Breast epithelium (tissue), 4 donors: Measurements from ENCODE around the gene SLC35F3. TPM values are rescaled to one million over a fixed set of nuclear protein-coding genes. Genes with fewer than 3 reads are reported as not detected.
"Not testable (repeated sequence)": the region's sequence is repeated elsewhere in the genome, so short reads cannot be mapped to it uniquely, and the experiment has no call there.

Experiments used
- DNase-seq, 2 donors: peaks; one replicate each; pipeline ENCODE4 v3.0.0-alpha.2; 2019; ENCODE audit warnings: low spot score in 2 of 2
- H3K27ac ChIP-seq, 2 donors: fragments of 200-600 bp; sonication (generic) in 1 of 2; one replicate each; pipeline ENCODE4 v1.5.1; 2016 to 2019; ENCODE audit warnings: mild to moderate bottlenecking in 1 of 2
- H3K27me3 ChIP-seq, 2 donors: fragments of 200-600 bp; sonication (generic) in 1 of 2; one replicate each; pipeline versions ENCODE4 v1.5.1 to v1.6.0; 2017 to 2019; ENCODE audit warnings: control low read depth in 1 of 2, mild to moderate bottlenecking in 1 of 2
- H3K36me3 ChIP-seq: fragments of 200-600 bp; one replicate; pipeline ENCODE4 v1.5.1; 2019
- H3K4me1 ChIP-seq, 2 donors: fragments of 200-600 bp; sonication (generic); one replicate each; pipeline ENCODE4 v1.5.1; 2016 to 2019; ENCODE audit warnings: control low read depth in 1 of 2
- H3K4me3 ChIP-seq, 3 donors: fragments of 200-600 bp; sonication (generic); 1 replicate in 2 of 3; 2 replicates in 1 of 3; pipeline ENCODE4 v1.5.1; 2016 to 2019; ENCODE audit warnings: mild to moderate bottlenecking in 3 of 3, moderate library complexity in 2 of 3
- H3K9me3 ChIP-seq, 2 donors: fragments of 200-600 bp; sonication (generic) in 1 of 2; one replicate each; pipeline ENCODE4 v1.5.1; 2016 to 2019; ENCODE audit warnings: control low read depth in 1 of 2
- CTCF ChIP-seq, 3 donors: fragments of 450-650 bp; IDR thresholded peaks; one replicate each; pipeline ENCODE4 v1.5.1; 2016 to 2017; ENCODE audit warnings: antibody characterized with exemption in 3 of 3, mild to moderate bottlenecking in 3 of 3, moderate library complexity in 3 of 3
- POLR2A ChIP-seq: fragments of 450-650 bp; IDR thresholded peaks from one replicate; pipeline ENCODE4 v1.6.1; 2016; ENCODE audit warnings: antibody characterized with exemption, mild to moderate bottlenecking, moderate library complexity
- POLR2AphosphoS5 ChIP-seq, 3 donors: sonication (generic); formaldehyde crosslinking; IDR thresholded peaks; one replicate each; pipeline ENCODE4 v1.6.1; 2017; ENCODE audit warnings: antibody characterized with exemption in 3 of 3
- intact Hi-C: fragments of 100-400 bp; cut with DNase I; formaldehyde crosslinking; loops from one replicate; pipeline ENCODE4 v1.15.1; 2023; ENCODE audit warnings: low total_unique reads
- total RNA-seq, 3 donors: library from RNA; depleted of rRNA; stranded (reverse); fragments of >200 nt; gene quantifications; one replicate each; pipeline ENCODE4 v1.1.0, GENCODE V29; 2016

Gene SLC35F3
- total RNA-seq, 3 donors from 2014 or later: 8.8 to 13.0 TPM; not detected in 1

DNA sequence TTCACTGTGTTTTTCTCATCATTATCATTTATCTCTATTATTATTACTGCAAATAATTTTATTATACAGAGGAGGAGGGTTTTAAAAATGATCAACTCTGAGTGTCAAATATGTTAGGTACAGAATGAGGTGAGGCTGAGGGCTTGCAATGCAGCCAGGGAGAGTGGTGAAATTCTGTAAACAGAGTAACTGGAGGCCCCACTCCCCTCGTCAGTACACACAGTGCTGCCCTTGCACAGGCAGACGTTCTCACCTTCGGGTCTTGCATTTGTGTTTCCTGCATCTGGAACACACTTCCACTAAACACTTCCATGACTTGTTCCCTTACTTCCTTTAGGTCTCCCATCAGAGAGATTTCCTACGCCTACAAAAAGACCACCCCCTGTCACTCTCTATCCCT is 444.5 kb downstream of the SLC35F3 start:
- intact Hi-C loops: no loop called here
- H3K4me3 ChIP-seq: no peak overlapping the region
- no peak for DNase-seq
- no peak overlapping the region for H3K27ac ChIP-seq
- H3K36me3 ChIP-seq: no peaks in the 10 kb centered on the region
- H3K9me3 ChIP-seq: no peaks in the 10 kb centered on the region
- TF ChIP-seq POLR2A (no peak), CTCF (IDR thresholded peaks at IDR 0.05) (no peak), POLR2AphosphoS5 (IDR thresholded peaks at IDR 0.05) (no peak)
- no peaks in the 10 kb centered on the region for H3K27me3 ChIP-seq
- no peaks in the 10 kb centered on the region for H3K4me1 ChIP-seq

DNA sequence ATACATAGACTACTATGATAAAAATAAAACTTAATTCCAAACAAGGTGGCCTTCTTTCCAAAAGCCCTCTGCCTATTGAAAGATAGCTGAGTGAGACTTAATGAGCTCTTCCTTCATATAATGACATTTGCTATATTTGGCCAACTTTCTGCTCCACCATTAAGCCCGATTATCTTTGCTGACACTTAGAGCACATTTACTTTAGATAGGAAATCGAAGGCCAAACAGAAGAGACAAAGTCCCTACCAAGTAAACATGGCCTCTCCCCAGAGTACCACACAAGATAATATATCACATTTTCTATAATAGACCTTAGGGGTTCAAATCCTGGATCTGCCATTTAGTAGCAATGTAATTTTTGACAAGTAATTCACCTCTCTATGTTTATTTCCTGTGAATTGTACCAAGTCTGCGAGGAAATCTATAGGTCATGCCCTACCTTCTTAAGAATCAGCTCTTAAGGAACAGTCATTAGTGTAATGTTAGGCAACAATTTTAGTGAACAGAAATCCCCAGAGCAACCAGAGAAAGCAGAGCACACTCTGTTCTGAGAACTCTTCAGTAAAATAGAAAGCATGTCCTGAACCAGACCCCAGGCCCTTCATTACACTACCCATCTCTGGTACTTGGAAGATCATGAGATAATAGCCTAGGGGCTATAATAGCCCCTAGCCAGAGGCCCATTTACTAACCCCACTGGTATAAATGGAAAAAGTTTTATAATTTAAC is 451.5 kb downstream of the SLC35F3 start:
- no peaks in the 10 kb centered on the region for H3K4me1 ChIP-seq
- no peaks in the 10 kb centered on the region for H3K9me3 ChIP-seq
- TF ChIP-seq POLR2AphosphoS5 (IDR thresholded peaks at IDR 0.05): no peak
- no peak for TF ChIP-seq POLR2A
- no peak for TF ChIP-seq CTCF (IDR thresholded peaks at IDR 0.05)
- peak overlapping the region in 1 of 3 donors; percentile 48 for H3K4me3 ChIP-seq
- H3K27me3 ChIP-seq: no peaks in the 10 kb centered on the region
- no peak overlapping the region for H3K27ac ChIP-seq
- DNase-seq: no peak
- intact Hi-C loops: no loop called here
- no peaks in the 10 kb centered on the region for H3K36me3 ChIP-seq

GRCh38 chr1:234356615-234357269 is 452.3 kb downstream of the SLC35F3 start:
- H3K9me3 ChIP-seq, H3K4me1 ChIP-seq, H3K27me3 ChIP-seq, H3K36me3 ChIP-seq, intact Hi-C loops: not testable (repeated sequence)
- H3K27ac ChIP-seq: peak overlapping the region in 1 of 2 donors; percentile 0
- peak; percentile 28 to 62 for DNase-seq
- peak overlapping the region in 2 of 3 donors; percentile 48 to 61 for H3K4me3 ChIP-seq

DNA sequence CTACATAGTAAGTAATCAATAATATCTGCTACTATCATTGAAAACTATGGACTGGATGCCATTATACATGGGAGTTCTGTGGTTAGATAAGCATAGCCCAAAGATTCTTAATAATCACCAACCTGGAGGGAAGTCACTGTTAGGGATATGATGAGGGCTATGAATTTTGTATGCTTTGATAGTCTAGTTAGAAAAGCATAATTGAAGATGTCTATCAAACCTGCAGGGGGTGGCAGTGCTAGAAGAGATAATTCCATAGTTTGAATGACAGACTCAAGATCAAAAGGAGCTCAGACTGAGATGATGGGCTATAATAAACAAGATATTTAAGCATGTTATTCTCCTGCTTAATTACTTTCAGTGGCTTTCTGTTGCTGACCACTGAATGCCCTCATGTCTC is 453.4 kb downstream of the SLC35F3 start:
- DNase-seq: no peak
- Histone ChIP-seq H3K4me1 (no peaks in the 10 kb centered on the region), H3K9me3 (no peaks in the 10 kb centered on the region), H3K36me3 (no peaks in the 10 kb centered on the region), H3K27me3 (no peaks in the 10 kb centered on the region), H3K4me3 (no peak overlapping the region), H3K27ac (no peak overlapping the region)
- TF ChIP-seq POLR2A (no peak), POLR2AphosphoS5 (IDR thresholded peaks at IDR 0.05) (no peak), CTCF (IDR thresholded peaks at IDR 0.05) (no peak)
- intact Hi-C loops: no loop called here

DNA sequence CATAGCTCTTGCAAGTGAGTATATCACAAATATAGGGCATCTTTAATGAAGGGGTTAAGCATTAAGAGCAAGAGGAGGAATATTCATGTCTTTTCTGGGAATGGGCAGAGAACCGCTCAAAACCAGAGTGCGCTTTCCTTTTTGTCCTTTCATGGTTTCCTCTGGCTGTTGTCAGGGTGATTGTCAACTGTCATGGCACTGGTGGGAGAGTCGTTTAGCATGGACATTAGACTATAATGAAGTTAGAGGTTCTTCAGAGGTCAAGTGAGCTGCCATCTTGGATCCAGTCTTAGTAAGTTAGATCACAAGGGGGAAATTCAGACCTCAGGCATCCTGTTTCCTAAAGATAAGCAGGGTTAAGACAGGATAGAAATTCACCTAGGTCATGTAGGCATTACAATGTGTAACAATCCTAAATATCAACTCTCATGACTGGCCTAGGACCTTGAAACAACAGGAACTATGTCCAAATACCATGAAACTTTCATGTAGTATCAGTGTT is 456.7 kb downstream of the SLC35F3 start:
- Histone ChIP-seq H3K27ac (no peak overlapping the region), H3K9me3 (no peaks in the 10 kb centered on the region)
- intact Hi-C loops: no loop called here

More for the DNA sequence above, 456.7 kb downstream of the SLC35F3 start:
- Histone ChIP-seq H3K36me3 (no peaks in the 10 kb centered on the region), H3K4me1 (no peaks in the 10 kb centered on the region), H3K27me3 (no peaks in the 10 kb centered on the region), H3K4me3 (no peak overlapping the region)
- no peak for DNase-seq
- TF ChIP-seq POLR2A (no peak), CTCF (IDR thresholded peaks at IDR 0.05) (no peak), POLR2AphosphoS5 (IDR thresholded peaks at IDR 0.05) (no peak)
